Stimulated activated naive B cell treated with anti-CD40 and anti-IgM and Interleukin-4, amounts not matched to agents 10 μg/mL and 1 μg/mL and 100 μg/mL, for 72 hours (primary cell): ENCODE data around the gene ZNF133.
A peak's percentile ranks its signal among the peaks of the same experiment; 100 is the strongest.
"Not testable (repeated sequence)": the region's sequence is repeated elsewhere in the genome, so short reads cannot be mapped to it uniquely, and the experiment has no call there.

Experiments
- ATAC-seq, 2 donors: fragments of 150-1000 bp; cut with Tn5 transposase; replicated peaks; 2 replicates each; pipeline ENCODE4 v1.10.0; 2021; ENCODE audit warnings: moderate library complexity in 1 of 2
- DNase-seq: peaks from one replicate; pipeline ENCODE4 v3.0.0; 2021
- H3K27ac Mint-ChIP-seq: one replicate; pipeline ENCODE4 v1.8.0; 2022; ENCODE audit warnings: mild to moderate bottlenecking, mixed read lengths
- H3K27me3 Mint-ChIP-seq, 2 donors: one replicate each; pipeline ENCODE4 v1.8.0; 2022; ENCODE audit warnings: mixed read lengths in 2 of 2
- H3K36me3 Mint-ChIP-seq, 2 donors: one replicate each; pipeline ENCODE4 v1.8.0; 2022; ENCODE audit warnings: mixed read lengths in 2 of 2, mild to moderate bottlenecking in 1 of 2
- H3K4me1 Mint-ChIP-seq, 2 donors: one replicate each; pipeline ENCODE4 v1.8.0; 2022; ENCODE audit warnings: mixed read lengths in 2 of 2, mild to moderate bottlenecking in 1 of 2
- H3K4me3 Mint-ChIP-seq, 2 donors: one replicate each; pipeline ENCODE4 v1.8.0; 2022; ENCODE audit warnings: mild to moderate bottlenecking in 2 of 2, mixed read lengths in 2 of 2, moderate library complexity in 1 of 2
- H3K9me3 Mint-ChIP-seq, 2 donors: one replicate each; pipeline ENCODE4 v1.8.0; 2022; ENCODE audit warnings: mixed read lengths in 2 of 2, mild to moderate bottlenecking in 1 of 2

ZNF133 gene

GRCh38 chr20:18287915-18288748 is at the start of gene ZNF133:
Gene ZNF133, plus strand, starts transcription at chr20:18288527. Its CDS starts 17,160 bp downstream, at chr20:18305687.
- Mint-ChIP-seq H3K4me1 (peaks cover 15 to 34% of the 10 kb centered on the region in 2 donors), H3K36me3 (peaks cover 21 to 29% of the 10 kb centered on the region in 2 donors), H3K27me3 (peaks cover 18 to 20% of the 10 kb centered on the region in 2 donors), H3K27ac (peak within 1 kb of the TSS; percentile 99), H3K4me3 (peak within 1 kb of the TSS; percentile 93 to 100), H3K9me3 (peaks cover 13 to 14% of the 10 kb centered on the region in 2 donors)
- peak; percentile 95 for DNase-seq
- peak; percentile 98 for ATAC-seq

DNA sequence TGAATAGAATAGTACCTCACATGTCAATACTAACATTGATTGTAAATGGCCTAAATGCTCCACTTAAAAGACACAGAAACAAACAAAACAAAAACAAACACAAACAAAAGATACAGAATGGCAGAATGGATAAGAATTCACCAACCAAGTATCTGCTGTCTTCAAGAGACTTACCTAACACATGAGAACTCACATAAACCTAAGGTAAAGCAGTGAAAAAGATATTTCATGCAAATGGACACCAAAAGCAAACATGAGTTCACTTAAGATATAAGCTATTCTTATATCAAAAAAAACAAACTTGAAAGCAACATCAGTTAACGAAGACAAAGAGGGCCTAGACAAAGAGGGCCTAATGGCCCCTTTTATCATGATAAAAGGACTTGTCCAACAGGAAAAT is 47.3 kb upstream of the ZNF133 start:
- no peak overlapping the region for H3K27ac Mint-ChIP-seq
- H3K36me3 Mint-ChIP-seq: peaks cover 2 to 3% of the 10 kb centered on the region in 2 donors
- peaks cover 46 to 48% of the 10 kb centered on the region in 2 donors for H3K27me3 Mint-ChIP-seq
- ATAC-seq (no peak), DNase-seq (no peak)
- H3K4me3 Mint-ChIP-seq: no peak overlapping the region
- peaks cover 8 to 10% of the 10 kb centered on the region in 2 donors for H3K9me3 Mint-ChIP-seq
- no peaks in the 10 kb centered on the region for H3K4me1 Mint-ChIP-seq

GRCh38 chr20:18243802-18244201 is 44.5 kb upstream of the ZNF133 start:
- Mint-ChIP-seq H3K4me1 (no peaks in the 10 kb centered on the region), H3K27ac (no peak overlapping the region), H3K36me3 (peaks cover 2 to 3% of the 10 kb centered on the region in 2 donors), H3K27me3 (peaks cover 59 to 68% of the 10 kb centered on the region in 2 donors), H3K9me3 (peaks cover 8 to 10% of the 10 kb centered on the region in 2 donors), H3K4me3 (no peak overlapping the region)
- no peak for DNase-seq
- ATAC-seq: no peak

- not testable (repeated sequence) for H3K4me1 Mint-ChIP-seq, ATAC-seq, DNase-seq, H3K27ac Mint-ChIP-seq, H3K9me3 Mint-ChIP-seq, H3K4me3 Mint-ChIP-seq, H3K36me3 Mint-ChIP-seq
- peaks cover 25 to 40% of the 10 kb centered on the region in 2 donors for H3K27me3 Mint-ChIP-seq
Measured at GRCh38 chr20:18248545-18248944, 39.8 kb upstream of the ZNF133 start.

DNA sequence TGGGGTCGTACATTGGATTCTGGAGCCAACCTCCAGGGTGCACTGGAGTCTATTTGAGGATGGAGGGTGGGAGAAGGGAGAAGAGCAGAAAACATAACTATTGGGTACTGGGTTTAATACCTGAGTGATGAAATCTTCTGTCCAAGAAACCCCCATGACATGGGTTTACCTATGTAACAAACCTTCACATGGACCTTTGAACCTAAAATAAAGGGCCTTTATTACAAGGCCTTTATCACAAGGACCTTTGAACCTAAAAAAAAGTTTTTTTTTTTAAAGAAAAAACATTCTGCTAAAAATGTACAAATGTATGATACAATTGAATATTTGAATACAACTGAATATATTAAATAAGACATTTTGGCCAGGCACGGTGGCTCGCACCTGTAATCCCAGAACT is 38.1 kb upstream of the ZNF133 start:
- Mint-ChIP-seq H3K9me3 (no peaks in the 10 kb centered on the region), H3K36me3 (no peaks in the 10 kb centered on the region), H3K27me3 (peaks cover 12 to 25% of the 10 kb centered on the region in 2 donors), H3K4me1 (no peaks in the 10 kb centered on the region), H3K4me3 (no peak overlapping the region), H3K27ac (no peak overlapping the region)
- ATAC-seq (no peak), DNase-seq (no peak)

DNA sequence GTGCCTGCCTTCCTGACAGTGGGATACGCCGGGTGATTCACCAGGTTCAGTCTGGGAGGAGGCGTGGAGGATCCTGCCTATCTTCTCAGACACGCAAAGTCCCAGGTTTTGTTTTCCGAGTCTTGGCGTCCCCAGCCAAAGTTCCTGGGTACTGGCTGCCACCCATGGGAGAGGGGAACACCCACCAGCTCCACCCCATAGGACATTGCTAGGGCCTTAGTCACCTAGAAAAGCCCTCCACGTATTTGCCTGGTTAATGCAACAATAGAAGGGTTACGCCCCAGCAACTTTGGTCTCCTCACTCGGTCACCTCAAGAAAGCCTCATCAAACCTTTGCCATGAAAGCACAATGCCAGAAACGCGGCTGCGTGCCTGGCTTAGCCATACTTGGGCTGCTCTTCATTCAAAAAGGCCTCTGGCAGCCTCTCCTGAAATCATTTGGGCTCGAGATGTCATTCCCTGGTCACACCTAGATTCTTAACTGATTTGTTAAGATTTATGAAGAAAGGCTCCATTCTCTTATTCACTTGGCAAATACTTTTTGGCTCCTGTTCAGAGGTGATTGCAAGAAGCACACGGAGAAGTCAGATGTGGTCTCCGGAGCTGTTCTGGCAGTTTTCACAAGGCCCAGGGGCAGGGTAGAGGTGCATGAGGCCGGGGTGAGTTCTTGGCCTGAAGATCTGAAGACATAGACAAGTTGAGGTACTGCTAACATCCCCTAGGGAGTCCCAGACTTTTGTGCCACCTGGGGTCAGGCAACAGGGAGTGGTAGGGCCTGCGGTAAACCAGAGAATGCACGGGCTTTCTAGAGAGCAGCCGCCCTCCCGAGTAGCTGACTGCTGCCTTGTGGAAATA is 35.5 kb upstream of the ZNF133 start:
- no peaks in the 10 kb centered on the region for H3K9me3 Mint-ChIP-seq
- H3K4me1 Mint-ChIP-seq: no peaks in the 10 kb centered on the region
- peaks cover 6 to 9% of the 10 kb centered on the region in 2 donors for H3K27me3 Mint-ChIP-seq
- no peaks in the 10 kb centered on the region for H3K36me3 Mint-ChIP-seq
- no peak overlapping the region for H3K4me3 Mint-ChIP-seq
- no peak overlapping the region for H3K27ac Mint-ChIP-seq
- ATAC-seq (no peak), DNase-seq (no peak)

DNA sequence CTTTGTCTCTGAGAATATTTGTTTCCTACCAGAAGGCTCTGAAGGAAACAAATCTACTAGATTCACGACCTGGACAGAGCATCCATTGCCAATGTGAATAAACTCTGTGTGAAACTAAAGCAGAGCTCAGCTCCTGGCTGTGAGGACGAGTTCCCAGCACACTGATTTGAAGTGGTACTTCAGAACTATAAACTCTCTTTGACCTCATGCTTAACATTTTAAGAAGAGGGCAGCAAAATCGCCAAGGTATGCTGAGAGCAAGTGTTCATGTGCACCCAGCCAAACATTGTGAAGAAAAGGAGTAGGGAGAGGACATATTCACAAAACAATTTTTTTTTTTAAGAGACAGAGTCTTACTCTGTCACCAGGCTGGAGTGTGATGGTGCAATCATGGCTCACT is 33.7 kb upstream of the ZNF133 start:
- ATAC-seq (no peak), DNase-seq (no peak)
- no peaks in the 10 kb centered on the region for H3K4me1 Mint-ChIP-seq
- no peak overlapping the region for H3K4me3 Mint-ChIP-seq
- H3K9me3 Mint-ChIP-seq: no peaks in the 10 kb centered on the region
- peaks cover 0 to 3% of the 10 kb centered on the region in 2 donors for H3K27me3 Mint-ChIP-seq
- H3K36me3 Mint-ChIP-seq: no peaks in the 10 kb centered on the region
- no peak overlapping the region for H3K27ac Mint-ChIP-seq

DNA sequence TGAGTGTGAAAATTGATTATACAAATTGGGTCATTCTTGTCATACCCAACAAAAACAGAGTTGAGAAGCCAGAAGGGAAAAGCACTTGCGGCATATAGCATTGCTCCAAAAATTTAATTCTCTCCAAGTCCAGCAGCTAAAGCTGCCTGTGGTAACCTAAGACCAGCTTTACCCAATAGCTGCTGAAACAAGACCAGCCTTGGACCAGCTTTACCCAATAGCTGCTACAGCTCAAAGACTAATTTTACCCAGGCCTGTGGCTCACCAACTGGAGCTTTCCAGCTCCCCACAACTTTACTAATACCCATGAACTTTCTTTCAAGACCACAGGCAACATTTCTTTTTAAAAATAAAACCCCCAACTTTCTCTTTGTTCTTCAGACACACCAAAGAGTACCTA is 32.8 kb upstream of the ZNF133 start:
- ATAC-seq: no peak
- no peaks in the 10 kb centered on the region for H3K4me1 Mint-ChIP-seq

DNA sequence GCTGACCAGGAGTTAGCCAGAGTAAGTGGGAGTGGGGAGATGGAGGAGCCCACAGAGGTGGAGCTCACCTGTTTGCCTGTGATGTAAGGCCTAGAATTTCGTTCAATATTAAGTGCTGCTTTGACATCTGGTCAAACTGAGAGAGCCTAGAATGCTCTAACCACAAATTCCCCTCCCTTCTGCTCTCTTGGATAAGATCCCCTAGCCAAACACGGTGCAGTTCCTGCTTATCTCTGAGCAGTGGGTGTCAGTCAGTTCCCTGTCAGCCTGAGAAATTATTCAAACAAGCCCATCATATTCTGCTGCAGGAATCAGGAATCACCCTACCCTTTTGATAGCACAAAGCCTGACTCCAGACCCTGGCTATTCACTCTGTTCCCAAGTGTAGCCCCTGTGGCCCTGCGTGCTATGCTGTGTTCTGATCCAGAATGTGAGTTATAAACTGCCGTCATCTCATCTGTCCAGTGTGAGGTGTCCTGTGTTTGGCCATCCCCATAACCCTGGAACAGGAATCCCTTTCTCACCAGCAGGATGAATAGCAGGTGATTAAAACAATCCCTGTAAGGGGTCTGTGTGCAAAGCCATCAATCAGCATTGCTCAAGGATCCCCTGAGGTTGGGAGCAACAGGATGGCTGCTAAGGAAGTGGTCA is 31.8 kb upstream of the ZNF133 start:
- no peaks in the 10 kb centered on the region for H3K36me3 Mint-ChIP-seq
- no peak overlapping the region for H3K27ac Mint-ChIP-seq
- no peak overlapping the region for H3K4me3 Mint-ChIP-seq
- ATAC-seq (no peak), DNase-seq (no peak)
- H3K27me3 Mint-ChIP-seq: peaks cover 0 to 6% of the 10 kb centered on the region in 2 donors
- no peaks in the 10 kb centered on the region for H3K9me3 Mint-ChIP-seq
- no peaks in the 10 kb centered on the region for H3K4me1 Mint-ChIP-seq

More for the DNA sequence above, 32.8 kb upstream of the ZNF133 start:
- DNase-seq: no peak
- H3K27me3 Mint-ChIP-seq: peaks cover 0 to 6% of the 10 kb centered on the region in 2 donors
- H3K27ac Mint-ChIP-seq: no peak overlapping the region
- no peaks in the 10 kb centered on the region for H3K36me3 Mint-ChIP-seq
- H3K9me3 Mint-ChIP-seq: no peaks in the 10 kb centered on the region
- no peak overlapping the region for H3K4me3 Mint-ChIP-seq

DNA sequence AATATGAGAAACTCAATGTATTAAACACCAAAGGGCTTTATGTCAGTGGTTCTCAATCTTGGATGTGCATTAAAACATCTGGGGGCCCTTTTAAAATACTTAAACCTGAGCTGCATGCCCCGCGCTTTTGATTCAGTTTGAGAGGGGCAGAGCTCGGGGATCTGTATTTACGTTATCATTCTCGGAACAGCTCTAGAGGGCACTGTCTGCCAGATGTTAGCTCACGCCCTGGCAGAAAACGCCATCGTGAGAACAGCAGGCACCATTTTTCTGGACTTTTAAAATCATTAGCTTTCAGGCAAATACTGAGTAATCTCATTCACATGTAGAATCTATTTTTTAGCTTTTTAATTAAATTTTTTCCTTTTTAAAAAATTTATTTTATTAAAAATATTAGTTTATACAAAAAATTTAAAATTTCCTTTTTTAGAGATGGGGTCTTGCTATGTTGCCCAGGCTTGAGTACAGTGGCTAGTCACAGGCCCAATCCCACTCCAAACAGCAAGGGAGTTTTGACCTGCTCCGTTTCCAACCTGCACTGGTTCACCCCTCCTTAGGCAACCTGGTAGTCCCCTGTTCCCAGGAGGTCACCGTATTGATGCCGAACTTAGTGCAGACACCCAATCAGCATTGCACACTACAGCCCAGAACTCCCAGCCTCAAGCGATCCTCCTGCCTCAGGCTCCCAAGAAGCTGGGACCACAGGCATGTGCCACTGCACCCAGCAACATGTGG is 30.0 kb upstream of the ZNF133 start:
- Mint-ChIP-seq H3K36me3 (no peaks in the 10 kb centered on the region), H3K4me3 (no peak overlapping the region), H3K4me1 (no peaks in the 10 kb centered on the region), H3K27me3 (peaks cover 6 to 7% of the 10 kb centered on the region in 2 donors), H3K9me3 (no peaks in the 10 kb centered on the region), H3K27ac (no peak overlapping the region)
- no peak for ATAC-seq
- DNase-seq: no peak

DNA sequence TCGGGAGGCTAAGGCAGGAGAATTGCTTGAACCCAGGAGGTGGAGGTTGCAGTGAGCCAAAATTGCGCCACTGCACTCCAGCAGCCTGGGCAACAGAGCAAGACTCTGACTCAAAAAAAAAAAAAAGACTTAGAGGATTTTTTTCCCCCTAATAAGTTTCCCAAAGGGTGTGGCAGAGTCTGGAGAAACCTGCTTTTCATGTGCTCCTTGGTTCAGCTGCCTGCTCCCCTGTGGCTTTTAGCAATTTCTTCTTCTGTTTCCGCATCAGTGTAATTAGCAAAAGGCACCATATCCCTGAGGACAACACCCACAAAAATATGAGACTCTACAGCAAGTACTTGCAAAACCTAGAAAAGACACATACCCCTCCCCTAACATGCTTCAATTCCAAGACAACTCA is 28.6 kb upstream of the ZNF133 start:
- peaks cover 6 to 9% of the 10 kb centered on the region in 2 donors for H3K27me3 Mint-ChIP-seq
- DNase-seq: no peak
- H3K27ac Mint-ChIP-seq: no peak overlapping the region
- no peaks in the 10 kb centered on the region for H3K4me1 Mint-ChIP-seq
- H3K4me3 Mint-ChIP-seq: no peak overlapping the region
- H3K36me3 Mint-ChIP-seq: no peaks in the 10 kb centered on the region
- no peaks in the 10 kb centered on the region for H3K9me3 Mint-ChIP-seq
- no peak for ATAC-seq

GRCh38 chr20:18263723-18264122 is 24.6 kb upstream of the ZNF133 start:
- Mint-ChIP-seq H3K4me1 (no peaks in the 10 kb centered on the region), H3K9me3 (no peaks in the 10 kb centered on the region), H3K36me3 (no peaks in the 10 kb centered on the region), H3K27me3 (peaks cover 20 to 32% of the 10 kb centered on the region in 2 donors), H3K27ac (no peak overlapping the region), H3K4me3 (no peak overlapping the region)
- DNase-seq (no peak), ATAC-seq (no peak)

DNA sequence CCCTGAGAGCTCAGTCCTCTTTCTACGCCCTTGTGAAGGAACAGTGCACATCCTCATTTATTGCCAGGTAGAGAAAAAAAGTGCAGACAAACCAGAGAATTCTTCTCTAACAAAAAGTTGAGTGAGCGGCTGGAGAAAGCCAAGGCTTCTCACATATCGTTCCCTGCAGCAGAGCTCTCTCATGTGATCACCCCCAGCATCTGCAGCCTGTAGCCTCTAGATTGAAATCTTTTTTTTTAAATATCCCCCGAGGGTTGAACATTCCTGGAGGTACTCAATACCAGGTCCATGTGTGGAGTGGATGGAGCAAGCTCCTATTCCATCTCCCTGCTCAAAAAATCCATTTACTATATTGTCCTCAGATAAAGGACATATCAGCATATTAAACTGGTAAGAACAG is 22.9 kb upstream of the ZNF133 start:
- no peak overlapping the region for H3K4me3 Mint-ChIP-seq
- peaks cover 19 to 35% of the 10 kb centered on the region in 2 donors for H3K27me3 Mint-ChIP-seq
- H3K9me3 Mint-ChIP-seq: no peaks in the 10 kb centered on the region
- ATAC-seq (no peak), DNase-seq (no peak)
- no peaks in the 10 kb centered on the region for H3K36me3 Mint-ChIP-seq
- no peaks in the 10 kb centered on the region for H3K4me1 Mint-ChIP-seq
- H3K27ac Mint-ChIP-seq: no peak overlapping the region

GRCh38 chr20:18266282-18266681 is 22.0 kb upstream of the ZNF133 start:
- DNase-seq (no peak), ATAC-seq (no peak)
- Mint-ChIP-seq H3K4me3 (no peak overlapping the region), H3K27ac (no peak overlapping the region), H3K9me3 (no peaks in the 10 kb centered on the region), H3K4me1 (no peaks in the 10 kb centered on the region), H3K36me3 (no peaks in the 10 kb centered on the region), H3K27me3 (peaks cover 22 to 35% of the 10 kb centered on the region in 2 donors)
